ENCODE measurements around the gene PDP2.
"Not testable (repeated sequence)": the region's sequence is repeated elsewhere in the genome, so short reads cannot be mapped to it uniquely, and the experiment has no call there.

The PDP2 gene

DNA sequence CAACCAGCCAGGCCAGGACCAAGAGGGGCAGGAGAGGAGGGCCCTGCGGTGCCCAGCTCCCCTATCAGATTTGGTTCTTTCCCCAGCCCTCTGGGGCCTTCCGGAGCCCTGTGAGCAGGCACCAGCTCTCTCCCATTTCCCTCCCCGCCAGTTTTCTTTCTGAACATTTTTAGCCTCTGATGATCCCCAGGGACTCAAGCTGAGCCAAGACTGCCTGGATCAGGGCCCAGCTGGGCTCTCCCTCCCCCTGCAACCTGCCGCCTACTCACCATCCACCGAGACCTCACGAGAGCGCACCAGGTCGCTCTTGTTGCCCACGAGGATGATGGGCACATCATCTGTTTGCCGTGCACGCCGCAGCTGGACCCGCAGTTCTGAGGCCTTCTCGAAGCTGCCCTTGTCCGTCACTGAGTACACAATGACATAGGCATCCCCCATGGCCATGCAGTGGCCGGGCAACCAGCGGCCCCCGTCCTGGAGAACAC lies 43.0 kb downstream of the PDP2 start:
- DNase-seq, result no peak

DNA sequence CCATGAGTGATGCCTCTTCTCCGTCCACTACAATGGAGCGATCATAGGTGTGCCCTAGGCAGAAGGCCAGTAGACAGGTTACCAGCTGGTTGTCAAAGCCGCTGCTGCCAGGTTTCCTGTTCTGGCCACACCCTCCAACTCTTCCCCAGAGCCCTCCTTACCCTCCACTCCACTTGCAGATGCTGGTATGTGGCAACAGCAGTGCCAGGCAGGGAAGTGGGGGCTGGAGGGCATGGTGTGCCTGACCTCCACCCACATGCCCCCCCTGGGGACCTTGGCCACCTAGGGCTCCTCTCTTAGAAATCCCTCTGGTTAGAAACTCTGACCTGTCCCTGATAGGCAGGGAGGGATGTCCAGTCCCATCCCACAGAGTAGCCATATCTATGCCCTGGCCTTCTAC lies 43.6 kb downstream of the PDP2 start:
- no peak for DNase-seq

DNA sequence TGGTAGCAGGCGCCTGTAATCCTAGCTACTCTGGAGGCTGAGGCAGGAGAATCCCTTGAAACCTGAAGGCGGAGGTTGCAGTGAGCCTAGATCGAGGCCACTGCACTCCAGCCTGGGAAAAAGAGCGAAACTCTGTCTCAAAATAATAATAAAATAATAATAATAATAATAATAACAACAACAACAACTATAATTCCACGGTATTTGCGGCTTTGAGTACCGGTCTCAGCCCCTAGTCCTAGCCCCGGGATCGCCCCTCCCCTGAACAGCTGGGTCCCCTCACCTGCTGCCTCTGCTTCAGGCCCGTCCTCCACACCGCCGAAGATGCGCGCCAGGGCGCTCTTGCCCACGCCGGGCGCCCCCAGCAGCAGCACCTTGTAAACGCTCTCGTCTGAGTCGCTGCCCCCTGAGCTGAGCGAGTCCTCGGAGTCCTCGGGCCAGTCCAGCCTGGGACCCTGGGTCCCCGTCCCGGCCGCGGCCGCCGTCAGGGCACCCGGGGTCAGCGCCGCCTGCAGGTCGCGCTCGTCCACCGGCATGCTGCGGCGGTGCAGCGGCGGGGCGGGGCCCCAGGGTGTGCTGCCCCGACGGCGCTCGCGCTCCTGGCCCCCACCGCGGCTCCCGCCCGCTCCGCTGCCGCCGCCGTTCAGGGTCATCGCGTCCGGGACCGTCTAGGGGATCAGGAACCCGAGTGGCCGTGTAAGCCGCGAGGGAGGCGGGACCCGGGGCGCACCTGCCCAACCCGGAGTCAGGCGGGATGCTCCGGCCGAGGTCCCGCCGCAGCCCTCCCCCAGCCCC lies 44.4 kb downstream of the PDP2 start:
- peak; percentile 45 for DNase-seq

DNA sequence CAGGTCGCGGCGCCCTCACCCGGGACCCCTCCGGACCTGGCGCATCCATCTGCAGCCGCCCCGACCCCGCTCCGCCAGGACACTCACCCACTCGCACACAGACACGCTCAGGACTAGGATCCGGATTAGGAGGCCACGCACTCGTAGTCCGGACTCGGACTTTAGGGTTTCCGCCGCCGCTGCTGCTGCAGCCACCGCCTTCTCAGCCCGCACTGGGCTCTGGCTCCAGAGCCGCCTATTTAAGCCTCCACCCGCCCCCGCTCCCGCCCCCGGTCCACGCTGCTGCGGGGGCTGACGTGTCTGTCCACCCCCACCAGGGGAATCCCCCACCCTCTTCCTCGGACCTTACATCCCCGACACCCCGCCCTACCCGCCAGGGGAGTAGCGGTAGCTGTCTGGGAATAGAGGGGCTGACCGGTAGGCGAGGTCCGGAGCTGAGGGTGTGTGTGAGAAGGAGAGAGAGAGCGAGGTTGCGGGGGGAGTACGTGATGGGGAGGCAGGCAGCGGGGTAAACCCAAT lies 45.1 kb downstream of the PDP2 start, which contains the start of gene RRAD:
Gene RRAD, minus strand, starts transcription at position 214 of the 519 bp plus-strand sequence. CDS start 356 bp downstream, outside the sequence.
- DNase-seq, result no peak

DNA sequence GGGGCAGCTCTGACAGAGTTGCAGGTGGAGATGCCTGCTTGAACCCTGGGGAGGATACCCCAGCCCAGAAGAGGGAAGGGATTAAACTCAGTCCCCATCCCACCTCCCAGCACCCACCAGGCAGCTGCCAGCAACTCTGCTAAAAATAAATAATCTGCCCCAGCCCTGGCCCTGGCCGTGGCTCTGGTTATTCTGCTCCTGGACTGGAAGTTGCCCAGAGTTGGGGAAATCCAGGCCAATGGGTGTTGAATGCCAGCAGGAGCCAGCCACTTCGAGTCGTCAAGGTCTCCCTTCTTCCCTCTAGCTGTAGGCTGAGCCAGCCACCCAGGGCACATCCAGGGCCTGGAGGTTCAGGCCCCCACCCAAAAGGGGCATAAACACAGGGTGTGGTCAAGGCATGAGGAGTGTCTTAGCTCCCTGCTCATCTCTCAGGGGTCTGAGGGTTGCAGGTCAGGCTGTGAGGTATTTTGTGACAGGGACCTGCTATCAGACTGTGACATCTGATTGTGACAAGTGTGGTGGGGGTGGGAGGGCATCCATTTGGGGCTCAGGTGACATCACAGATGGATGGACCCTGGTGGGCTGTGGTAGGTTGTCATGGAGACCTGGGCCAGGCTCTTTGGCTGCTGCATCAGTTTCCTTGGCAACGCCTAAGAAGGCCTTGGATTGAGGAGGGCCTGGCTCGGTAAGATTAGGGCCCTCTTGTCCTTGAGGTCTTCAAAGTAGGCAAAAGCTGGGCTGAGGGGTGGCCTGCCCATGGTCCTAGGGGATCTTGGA lies 46.0 kb downstream of the PDP2 start:
- DNase-seq, result no peak

DNA sequence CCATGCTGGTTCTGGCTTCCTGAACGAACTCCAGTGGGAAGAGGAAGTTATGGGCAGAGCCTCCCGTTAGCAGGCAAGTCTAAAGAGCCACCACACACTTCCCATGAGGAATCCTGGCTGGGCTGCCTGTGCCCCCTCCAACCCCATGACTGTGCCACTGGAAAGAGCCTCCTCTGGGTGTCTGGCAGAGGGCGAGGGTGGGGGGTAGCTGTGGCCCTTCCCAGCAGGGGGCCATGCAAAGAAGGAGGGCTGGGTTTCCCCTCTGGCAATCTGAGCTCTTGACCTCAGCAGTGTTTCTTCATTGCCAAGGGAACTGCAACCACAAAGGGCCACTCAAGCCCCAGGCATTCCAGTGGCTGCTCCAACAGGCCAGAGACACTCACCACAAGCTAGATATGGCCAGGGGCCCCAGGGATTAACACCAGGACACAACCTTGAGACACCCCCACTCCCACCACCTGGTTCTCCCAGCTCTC lies 46.7 kb downstream of the PDP2 start:
- no peak for DNase-seq

DNA sequence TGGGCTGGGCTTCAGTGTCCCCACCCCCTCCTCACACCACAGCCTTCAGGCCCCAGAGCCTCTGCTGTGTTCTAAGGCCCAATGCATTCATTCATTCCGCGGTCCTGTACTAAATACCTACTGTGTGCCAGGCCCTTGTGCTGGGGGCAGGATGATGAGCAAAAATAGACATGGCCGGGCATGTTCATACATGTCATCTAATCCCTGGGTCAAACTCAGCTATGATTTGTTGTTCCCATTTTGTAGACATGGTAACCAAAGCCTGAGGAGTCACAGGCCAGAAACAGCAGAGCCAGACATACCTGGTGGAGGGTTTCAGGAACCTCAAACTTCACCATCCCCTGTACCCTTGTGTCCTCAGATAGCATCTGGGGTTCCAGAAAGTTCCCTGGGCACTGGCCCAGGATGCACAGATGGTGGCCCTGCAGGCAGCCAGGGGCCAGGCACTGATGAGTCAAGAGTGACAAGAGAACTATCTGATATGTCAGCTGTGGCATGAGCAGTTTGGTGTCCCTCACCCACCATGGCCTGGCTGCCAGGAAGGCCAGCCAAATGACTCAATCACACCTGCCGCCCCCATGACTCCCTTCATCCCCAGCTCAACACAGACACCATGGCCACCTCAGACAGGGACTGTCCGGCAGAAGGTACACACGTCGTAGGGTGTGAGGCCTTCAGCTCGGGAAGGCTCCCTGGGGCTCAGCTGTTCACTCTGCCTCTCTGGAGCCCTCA lies 47.8 kb downstream of the PDP2 start:
- DNase-seq, result no peak

DNA sequence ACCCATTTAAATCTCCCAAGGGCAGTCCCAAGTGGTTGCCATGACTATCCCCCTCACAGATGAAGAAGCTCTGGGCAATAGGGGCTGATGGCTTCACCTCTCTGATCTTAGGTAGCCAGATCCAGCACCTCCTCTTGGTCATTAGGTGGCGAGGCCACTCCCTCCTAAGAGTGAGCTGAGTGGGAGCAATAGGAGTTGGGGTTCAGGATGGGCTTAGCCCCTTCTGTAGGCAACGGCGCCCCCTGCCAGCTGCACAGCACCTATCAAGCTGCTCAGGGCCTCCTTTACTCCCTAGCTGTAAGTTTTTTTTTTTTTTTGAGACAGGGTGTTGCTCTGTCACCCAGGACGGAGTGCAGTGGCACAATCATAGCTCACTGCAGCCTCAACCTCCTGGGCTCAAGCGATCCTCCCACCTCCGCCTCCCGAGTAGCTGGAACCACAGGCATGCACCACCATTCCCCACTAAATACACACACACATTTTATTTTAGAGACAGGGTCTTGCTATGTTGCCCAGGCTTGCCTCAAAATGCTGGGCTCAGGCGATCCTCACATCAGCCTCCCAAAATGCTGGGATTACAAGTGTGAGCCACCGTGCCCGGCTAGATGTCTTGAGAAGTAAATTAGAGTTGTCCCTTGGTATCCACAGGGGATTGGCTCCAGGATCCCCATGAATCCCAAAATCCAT lies 48.5 kb downstream of the PDP2 start:
- DNase-seq, result peak; percentile 62

DNA sequence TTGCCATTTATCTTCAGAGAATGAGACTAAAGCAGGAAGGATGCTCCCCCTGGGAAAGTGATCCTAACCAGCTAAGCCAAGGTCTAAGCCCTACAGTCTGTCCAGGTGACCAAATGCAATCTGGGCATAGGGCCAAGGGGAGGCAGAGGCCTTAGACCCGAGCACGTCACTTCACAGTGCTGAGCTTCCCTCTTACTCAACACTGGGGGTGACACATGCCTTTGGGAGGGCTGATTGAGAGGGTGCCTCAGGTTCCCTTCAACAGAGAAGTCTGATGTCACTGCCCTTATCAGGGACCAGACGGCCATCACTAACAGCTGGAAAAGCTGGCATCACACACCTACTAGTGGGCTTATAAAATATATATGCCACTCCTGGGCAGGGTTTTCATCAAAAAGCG lies 49.9 kb downstream of the PDP2 start:
- DNase-seq, result no peak

DNA sequence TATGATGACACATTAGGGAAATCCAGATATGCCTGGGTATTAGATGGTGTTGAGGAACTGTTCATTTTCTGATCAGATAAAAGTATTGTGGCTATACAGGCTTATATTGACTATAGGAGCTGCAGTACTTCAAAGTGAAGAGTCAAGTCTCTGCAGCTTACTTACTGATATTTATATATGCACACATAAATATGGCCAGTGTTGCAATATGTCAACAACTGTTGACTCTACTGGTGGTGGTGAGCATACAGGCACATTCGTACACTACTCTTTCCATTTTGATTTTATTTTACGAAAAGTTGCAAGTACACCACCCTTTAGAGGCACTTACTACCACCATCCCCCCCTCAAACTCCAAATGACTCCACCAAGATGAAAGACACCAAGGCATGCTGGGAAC lies 51.4 kb downstream of the PDP2 start:
- DNase-seq, result no peak

DNA sequence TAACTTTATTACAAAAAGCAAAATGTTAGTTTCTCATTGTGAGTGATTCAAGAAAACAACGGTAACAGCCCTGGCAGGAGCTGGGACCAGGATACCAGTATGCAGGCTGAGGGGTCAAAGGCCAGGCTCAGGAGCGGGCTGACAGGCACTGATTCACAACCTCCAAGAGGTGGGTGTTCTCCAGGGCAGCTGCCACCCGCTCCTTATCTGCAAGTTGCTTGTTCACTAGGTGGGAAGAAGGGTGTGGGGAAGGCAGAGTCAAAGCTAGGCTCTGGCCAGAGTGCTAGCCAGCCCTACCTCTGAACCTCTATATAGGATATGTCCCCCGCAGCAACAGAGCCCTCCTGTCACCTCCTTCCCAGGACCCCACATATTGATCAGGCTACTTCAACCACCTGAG lies 51.8 kb downstream of the PDP2 start:
- no peak for DNase-seq

DNA sequence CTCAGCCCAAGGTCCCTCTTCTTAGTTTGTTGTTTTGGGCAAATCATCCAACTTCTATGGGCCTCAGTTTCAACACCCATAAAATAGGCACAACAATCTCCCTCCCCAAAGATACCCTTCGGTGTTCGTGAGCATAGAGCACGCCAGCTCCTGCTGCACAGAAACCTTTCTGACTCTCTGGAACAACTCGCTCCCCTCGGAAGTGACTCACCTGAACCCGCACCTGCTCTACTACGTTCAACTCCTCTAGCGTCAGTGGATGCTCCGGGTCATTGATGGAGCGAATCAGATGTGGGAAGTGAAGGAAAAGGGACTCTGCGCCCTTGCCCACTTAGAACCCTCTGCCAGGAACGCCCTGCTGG lies 53.4 kb downstream of the PDP2 start:
- DNase-seq, result peak; percentile 43

DNA sequence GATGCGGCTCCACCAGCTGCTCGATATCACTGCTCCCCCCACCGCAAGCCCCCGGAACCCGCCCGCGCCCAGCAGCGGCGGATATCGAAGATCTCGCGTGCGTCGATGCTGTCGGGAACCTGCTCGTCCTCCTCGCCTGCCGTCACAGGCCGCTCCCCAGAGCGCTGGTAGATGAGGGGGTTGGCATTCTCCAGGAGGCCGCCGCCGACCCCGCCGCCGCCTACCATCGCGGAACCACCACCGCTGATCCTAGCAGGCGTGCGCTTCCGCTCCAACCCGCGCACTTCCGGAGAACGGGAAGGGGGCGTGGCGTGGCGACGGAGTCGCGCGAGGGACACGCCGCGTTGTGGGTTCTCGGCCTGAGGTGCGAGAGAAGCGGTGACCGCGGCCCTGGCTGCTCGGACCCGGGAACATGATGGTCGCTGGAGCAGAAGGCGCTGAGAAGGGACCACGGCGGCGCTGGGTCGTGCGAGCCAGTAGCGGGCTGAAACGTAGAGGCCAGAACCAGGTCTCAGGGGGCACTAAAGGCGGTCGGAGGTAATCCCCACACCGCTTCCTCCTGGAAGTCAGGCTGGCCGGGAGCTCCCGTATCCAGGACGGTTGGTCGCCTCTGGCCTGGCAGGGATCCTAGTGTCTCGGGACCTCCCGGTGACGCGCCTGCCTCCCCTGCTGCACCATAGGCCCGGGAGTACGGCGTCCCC lies 54.0 kb downstream of the PDP2 start, which contains the start of gene CIAO2B:
Gene CIAO2B, minus strand, starts transcription at position 265 of the 701 bp plus-strand sequence. Its CDS starts 38 bp downstream, at position 227.
- peak; percentile 93 for DNase-seq

DNA sequence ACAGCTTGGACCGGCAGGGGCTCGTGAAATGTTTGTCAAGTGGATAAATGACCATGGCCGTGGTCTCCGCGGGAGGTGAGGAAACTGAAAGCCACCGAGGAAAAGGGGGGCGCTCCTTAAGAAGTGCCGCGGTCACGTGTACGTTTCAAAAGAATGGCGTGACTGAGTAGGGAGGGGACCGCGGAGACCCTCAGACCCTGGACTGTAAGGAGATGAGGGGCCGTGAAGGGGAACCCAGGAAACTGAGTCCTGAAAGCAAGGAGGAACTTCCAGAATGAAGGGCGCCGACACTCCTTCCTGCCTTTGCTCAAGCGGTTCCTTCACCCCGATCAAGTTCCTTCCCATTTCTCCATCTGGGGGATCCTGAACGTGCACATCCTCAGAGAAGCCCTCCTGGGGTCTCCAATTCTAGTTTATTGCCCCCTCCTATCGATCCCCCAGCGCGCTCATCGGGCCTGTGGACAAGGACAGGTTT lies 54.6 kb downstream of the PDP2 start:
- DNase-seq, result not testable (repeated sequence)

DNA sequence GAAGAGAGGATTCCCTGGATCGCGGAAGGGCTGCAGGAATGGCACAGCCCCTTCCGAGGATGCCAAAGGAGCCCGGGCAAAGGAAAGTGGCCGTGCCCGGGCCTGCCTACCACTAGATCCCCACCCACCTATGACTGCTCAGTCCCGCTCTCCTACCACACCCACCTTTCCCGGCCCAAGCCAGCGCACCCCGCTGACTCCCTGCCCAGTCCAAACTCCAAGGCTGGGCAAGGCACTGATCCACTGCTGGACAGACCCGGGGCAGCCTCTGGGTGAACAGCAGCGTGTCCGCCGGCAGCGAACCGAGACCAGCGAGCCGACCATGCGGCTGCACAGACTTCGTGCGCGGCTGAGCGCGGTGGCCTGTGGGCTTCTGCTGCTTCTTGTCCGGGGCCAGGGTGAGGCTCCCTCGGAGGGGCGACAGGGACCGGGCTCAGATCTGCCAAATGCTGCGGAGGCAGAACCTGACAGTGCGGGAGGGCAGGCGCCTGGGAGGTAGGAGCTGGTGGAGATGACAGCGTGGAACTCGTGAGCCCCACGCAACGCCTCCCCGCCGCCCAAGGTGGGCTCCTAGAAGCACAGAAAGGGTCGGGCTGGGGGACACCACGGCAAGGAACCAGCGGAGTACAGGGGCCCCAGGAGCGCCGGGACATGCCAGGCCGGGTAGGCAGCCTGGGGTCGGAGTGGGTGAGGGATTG lies 55.1 kb downstream of the PDP2 start, which contains the start of gene CES2:
Gene CES2, plus strand, starts transcription at position 203 of the 698 bp plus-strand sequence. Its CDS starts 120 bp downstream, at position 323.
- no peak for DNase-seq

DNA sequence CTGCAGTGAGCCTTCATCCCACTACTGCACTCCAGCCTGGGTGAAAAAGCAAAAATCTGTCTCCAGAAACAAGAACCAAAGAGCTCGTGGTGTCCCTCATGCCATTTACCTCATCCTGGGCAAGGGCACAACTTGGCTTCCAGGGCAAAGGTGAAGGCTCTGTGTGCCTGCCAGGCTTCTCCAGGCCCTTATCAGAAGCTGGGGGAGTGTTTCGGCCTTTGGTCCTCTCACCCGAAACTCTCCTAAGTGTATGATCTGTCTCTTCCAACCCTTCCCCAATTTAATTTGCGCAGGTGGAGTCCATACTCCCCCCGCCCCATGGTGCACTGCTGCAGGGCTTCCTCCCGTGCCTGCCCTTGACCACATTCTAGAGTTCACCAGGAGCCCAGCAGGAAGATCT lies 56.1 kb downstream of the PDP2 start:
- DNase-seq, result no peak

DNA sequence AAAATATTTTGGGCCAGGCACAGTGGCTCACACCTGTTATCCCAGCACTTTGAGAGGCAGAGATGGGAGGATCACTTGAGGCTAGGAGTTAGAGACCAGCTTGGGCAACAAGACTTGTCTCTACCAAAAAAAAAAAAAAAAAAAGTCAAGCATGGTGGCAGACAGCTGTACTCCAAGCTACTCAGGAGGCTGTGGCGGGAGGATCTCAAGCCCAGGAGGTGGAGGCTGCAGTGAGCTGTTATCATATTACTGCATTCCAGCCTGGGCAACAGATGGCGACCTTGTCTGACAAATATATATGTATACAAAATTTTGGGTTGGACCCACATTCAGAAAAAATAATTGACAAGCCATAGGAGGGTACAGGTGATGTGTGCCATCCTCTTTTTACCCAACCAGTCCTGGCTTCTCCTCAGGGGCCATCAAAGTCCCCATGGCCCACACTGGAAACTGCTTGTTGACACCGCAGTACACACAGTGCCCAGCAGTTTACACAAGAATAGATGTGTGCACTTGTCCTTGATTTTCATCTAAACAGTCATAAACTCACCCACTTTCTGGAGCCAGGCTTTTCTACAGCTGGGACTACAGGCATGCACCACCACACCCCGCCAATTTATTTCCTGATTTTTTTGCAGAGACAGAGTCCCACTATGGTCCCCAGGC lies 56.7 kb downstream of the PDP2 start:
- no peak for DNase-seq

DNA sequence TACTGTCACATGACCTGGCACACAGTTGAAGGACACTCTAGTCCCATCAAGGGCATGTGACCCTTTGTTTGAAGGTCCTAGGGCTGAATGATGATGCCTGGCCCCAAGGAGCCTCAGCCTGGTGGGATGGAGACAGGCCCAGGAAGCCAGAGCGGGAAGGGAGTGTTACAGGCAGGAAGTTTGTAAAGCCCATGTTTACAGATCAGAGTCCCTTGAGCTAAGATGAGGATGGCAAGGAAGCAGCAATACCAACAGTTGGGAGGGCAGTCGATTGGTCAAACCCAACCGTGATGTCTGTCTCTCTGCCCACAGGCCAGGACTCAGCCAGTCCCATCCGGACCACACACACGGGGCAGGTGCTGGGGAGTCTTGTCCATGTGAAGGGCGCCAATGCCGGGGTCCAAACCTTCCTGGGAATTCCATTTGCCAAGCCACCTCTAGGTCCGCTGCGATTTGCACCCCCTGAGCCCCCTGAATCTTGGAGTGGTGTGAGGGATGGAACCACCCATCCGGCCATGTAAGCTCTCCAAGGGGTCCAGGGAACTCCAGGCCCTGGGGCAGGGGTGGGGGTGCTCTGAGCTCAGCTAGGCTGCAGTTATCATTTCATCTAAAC lies 57.5 kb downstream of the PDP2 start:
- no peak for DNase-seq

DNA sequence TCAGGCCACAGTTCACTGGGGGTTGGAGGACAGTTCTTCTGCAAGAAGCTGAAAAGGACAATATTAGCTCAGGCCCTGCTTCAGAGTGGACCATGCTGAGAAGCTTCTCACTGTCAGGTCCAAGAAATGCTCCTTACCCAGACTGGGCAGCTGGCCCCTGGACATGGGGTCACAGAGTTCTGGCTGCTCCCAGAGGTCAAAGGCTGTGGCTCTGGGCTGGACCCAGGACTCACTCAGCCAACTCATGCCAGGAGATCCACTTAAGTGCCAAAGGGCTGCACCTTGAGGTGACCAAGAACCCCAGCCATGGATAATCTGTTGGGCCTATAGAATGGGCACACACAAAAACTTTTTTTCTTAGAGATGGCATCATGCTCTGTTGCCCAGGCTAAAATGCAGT lies 59.1 kb downstream of the PDP2 start:
- no peak for DNase-seq

DNA sequence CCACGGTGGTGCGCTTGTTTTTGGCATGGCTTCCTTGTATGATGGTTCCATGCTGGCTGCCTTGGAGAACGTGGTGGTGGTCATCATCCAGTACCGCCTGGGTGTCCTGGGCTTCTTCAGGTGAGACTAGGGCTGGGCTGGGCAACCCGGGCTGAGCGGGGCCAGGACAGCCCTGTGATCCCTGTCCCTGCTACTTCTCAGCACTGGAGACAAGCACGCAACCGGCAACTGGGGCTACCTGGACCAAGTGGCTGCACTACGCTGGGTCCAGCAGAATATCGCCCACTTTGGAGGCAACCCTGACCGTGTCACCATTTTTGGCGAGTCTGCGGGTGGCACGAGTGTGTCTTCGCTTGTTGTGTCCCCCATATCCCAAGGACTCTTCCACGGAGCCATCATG lies 59.9 kb downstream of the PDP2 start:
- no peak for DNase-seq
